ENCODE data around the gene STK33.
"Not testable (repeated sequence)": the region's sequence is repeated elsewhere in the genome, so short reads cannot be mapped to it uniquely, and the experiment has no call there.

Gene STK33

DNA sequence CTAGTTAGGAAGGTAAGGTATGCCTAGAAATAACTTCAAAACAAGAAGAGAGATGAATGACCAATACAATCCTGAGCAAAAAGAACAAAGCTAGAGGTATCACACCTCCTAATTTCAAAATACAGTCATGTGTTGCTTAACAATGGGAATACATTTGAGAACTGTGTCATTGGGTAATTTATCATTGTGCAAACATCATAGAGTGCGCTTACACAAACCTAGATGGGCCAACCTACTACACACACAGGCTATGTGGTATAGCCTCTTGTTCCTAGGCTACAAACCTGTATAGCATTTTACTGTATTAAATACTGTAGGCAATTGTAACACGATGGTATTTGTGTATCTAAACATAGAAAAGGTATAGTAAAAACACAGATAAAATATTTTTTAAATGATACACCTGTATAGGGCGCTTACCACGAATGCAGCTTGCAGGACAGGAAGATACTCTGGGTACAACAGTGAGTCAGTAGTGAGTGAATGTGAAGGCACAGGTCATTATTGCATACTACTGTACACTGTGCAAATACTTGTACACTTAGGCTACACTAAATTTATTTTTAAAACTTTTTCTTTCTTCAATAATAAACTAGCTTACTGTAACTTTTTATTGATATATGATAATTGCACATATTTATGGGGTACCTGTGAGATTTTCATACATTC lies 48.2 kb downstream of the STK33 start:
- DNase-seq (ENCODE audit: low read depth in 2 of 2, low spot score in 1 of 2): no peak

DNA sequence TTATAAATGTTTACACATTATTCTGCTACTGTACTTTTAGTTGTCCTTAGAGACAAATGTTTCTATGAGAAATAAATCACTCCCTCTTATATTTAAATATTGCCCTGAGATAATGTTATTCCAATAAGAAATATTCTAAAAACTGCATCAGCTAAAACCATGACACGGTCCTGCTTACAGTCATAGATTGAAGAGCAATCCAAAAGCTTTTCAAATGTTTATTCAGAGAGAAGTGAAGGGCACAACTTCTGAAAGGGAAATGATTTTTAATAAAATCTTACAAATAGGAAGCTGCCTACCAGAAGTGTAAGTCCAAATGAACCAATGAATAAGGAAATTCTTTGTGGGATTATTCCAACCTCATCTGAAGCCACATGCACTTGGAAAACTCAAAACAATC lies 49.2 kb downstream of the STK33 start:
- no peak for DNase-seq (ENCODE audit: low read depth in 2 of 2, low spot score in 1 of 2)

DNA sequence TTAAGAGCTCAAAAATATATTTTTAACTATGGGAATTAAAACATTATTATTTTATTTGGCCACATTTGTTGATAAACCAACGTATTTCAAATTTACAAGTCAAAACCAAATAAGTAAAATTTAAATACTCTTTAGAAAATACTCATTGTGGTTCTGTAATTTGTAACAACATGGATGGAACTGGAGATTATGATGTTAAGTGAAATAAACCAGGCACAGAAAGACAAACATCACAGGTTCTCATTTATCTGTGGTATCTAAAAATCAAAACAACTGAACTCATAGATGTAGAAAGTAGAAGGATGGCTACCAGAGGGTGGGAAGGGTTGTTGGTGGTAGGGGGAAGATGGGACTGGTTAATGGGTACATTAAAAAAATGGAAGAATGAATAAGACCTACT lies 50.8 kb downstream of the STK33 start:
- DNase-seq (ENCODE audit: low read depth in 2 of 2, low spot score in 1 of 2): no peak

DNA sequence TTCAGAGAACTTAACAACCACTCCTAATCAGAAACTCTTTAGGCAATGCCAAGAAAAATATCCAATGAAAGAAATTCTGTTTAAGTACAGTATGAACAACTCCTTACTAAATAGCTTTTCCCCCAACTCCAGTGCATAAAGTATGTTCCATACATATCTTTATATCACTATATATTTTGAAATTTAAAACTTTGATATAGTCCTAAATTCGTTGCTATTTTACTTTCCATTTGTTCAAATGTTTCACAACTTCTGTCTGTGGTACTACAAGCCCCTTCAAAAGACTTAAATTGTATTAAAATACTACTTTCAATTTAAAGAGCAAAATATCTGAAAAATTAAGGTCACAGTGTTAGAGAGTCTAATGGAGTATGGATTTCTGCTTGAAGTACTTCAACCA lies 52.6 kb downstream of the STK33 start:
- no peak for DNase-seq (ENCODE audit: low read depth in 2 of 2, low spot score in 1 of 2)

DNA sequence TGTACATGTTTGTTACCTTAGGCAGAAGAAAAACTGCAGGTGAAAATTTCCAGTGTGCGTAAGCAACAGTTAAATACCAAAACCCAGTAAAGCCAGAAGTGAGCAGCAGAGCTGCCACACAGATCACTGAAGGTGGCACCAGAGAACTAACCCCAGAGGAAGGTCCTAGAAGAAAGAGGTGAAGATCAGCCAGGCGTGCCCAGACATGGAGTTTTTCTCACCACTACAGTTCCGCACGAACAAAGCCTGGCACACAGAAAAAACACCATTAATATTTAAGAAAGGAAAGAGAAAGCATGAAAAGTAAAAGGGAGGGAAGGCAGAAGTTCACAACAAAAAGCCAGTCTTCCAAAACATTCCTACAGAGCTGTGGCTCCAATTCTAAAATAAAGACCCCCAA lies 60.7 kb downstream of the STK33 start:
- DNase-seq (ENCODE audit: low read depth in 2 of 2, low spot score in 1 of 2): no peak

DNA sequence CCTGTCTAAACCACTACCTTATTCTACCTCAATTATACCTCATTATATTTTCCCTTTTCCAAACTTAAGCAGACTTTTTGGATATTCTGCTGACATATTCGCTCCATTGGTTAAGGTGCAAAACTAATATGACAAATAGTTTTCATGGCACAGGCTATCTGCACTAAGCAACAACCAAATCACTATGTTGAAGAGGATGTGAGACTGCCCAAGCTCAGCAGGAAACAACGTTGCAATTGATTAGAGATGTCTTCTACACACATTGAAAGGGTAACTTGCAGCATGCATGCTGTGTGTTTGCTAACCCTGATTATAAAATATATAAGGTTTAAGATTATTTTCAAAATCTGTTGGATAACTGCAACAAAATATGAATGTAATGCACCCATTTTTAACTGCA lies 61.6 kb downstream of the STK33 start:
- no peak for DNase-seq (ENCODE audit: low read depth in 2 of 2, low spot score in 1 of 2)

DNA sequence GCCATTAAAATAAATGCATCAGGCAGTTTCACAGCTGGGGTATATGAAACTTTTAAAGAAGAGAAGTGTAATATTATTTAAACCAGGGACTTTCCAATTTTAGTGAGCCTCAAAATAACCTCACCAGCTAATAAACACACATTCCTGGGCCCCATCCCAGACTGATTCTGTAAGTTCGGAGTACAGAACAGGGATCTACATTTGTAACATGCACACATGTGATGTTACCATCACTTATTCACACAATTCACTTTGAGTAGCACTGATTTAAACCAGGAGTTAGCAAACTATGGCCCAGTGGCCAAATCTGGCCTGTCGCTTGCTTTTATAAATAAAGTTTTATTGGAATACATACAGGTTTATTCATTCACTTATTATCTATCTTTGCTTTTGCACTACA lies 62.0 kb downstream of the STK33 start:
- no peak for DNase-seq (ENCODE audit: low read depth in 2 of 2, low spot score in 1 of 2)

DNA sequence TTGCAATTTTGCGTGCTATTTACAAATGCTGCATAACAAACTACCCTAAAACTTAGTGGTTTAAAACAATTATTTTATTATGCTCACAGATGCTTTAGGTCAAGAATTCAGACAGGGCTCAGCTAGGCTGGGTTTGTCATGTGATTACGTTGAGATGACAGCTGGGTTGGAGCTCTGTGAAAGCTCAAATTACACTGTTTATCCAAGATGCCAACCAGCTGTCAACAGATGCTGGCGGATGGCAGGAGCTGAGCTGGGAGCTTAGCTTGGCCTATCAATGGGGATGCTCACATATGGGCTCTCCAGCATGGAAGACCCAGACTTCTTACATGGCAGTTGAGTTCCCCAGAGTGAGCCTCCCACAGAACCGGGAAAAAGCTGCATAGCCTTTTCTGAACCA lies 62.7 kb downstream of the STK33 start:
- DNase-seq (ENCODE audit: low read depth in 2 of 2, low spot score in 1 of 2): no peak

DNA sequence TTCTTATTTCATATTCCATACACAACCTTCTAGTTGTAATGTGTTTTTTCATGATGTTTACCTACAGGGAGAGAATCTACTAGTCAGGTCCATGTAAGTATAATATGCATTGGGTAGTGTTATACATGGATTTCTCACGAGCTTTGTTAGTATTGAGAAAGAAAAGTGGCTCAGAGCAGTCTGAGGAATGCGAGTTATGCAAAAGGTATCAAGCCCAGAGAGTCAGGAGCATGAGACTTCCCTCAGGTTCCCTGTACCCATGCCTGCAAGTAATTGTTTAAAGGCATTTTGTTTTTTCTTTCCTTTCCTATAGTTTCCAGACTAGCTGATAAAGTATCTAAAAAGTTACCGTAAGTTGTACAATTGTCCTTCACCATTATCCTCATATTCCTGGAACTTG lies 66.1 kb downstream of the STK33 start:
- no peak for DNase-seq (ENCODE audit: low read depth in 2 of 2, low spot score in 1 of 2)

DNA sequence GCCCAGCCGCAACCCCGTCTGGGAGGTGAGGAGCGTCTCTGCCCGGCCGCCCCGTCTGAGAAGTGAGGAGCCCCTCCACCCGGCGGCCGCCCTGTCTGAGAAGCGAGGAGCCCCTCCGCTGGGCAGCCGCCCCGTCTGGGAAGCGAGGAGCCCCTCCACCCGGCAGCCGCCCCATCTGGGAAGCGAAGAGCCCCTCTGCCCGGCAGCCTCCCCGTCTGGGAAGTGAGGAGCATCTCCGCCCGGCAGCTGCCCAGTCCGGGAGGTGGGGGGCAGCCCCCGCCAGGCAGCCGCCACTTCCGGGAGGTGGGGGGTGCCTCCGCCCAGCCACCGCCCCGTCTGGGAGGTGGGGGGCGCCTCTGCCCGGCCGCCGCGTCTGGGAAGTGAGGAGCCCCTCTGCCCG lies 70.6 kb downstream of the STK33 start:
- DNase-seq (ENCODE audit: low read depth in 2 of 2, low spot score in 1 of 2): no peak

DNA sequence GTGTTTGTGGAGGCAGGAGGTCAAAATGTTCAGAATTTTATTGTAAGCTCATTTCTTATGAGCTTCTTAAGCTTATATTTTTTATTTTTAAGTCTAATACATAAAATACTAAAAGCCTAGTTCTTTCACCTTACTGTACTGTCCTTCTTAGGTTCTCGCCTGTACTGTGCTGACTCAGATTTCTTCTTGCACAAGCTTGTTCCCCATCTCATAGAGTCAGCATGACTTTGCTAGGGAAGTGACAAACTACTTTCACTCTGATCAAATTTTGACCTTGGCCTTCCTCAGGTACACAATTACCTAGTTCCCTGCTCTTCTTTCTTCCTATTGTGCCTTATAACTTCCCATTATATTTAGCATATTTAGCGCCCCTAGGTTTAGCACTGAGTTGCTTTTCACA lies 81.5 kb downstream of the STK33 start:
- no peak for DNase-seq (ENCODE audit: low read depth in 2 of 2, low spot score in 1 of 2)

DNA sequence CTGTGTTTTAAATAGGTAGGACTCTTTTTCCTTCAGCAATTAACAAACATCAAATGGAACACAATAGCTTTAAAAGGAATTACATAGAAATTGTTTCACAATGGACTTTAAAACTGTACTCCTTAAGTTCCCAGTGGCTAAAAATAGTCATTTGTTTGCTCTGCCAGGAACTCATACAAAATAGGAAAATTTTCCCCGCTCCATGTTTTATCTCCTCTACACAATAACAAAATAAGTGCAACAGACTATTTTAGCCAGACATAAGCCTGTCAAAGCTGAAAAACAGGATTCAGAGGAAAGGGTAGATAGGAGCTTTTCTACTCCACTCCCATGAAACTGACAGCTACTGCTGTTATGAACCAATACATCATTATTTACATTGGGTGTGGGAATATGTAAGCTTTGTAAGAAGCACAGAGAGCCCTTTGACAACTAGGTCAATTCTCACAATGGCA lies 90.1 kb downstream of the STK33 start:
- DNase-seq (ENCODE audit: low read depth in 2 of 2, low spot score in 1 of 2): no peak

DNA sequence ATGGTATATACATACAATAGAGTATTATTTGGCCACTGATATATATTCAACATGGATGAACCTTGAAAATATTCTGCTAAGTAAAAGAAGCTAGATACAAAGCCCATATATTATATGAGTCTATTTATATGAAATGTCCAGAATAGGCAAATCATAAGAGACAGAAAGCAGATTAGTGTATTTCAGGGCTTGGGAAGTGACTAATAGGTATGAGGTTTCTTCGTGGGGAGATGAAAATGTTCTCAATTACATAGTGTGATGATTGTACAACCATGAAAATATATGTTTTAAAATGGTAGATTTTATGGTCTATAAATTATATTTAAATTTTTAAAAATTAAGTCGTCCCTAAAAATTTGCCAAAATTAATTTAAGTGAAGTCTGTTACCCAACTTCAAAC lies 92.2 kb downstream of the STK33 start:
- no peak for DNase-seq (ENCODE audit: low read depth in 2 of 2, low spot score in 1 of 2)

DNA sequence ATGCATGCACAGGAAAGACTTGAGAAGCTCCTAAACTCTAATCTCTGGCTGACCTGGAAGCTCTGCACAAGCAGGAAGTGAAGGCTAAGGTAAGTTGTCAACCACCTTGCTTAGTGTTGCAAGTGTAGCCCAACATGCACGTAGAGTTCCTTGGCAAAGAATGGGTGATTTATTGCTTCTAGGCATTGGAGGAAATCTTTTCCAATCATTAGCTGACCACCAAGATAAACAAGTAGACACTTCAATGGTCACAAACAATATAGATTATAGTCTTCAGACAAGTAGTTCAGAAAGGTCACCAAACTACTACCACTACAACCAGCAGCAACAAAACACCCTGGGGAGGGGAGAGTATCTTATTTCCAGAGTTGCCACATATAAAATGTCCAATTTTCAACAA lies 105.6 kb downstream of the STK33 start:
- no peak for DNase-seq (ENCODE audit: low read depth in 2 of 2, low spot score in 1 of 2)

DNA sequence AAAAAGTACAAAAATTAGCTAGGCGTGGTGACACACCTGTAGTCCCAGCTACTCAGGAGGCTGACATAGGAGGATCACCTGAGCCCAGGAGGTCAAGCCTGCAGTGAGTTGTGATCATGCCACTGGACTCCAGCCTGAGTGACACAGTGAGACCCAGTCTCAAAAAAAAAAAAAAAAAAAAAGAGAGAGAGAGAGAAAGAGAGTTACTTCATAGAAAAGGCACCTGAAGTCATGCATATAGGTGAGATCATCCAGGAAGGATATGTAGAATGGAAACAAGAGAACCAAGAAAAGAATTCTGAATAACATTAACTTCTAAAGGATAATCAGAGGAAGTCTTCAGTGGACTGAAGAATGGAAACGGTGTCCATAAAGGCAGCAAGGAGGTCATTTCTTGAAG lies 106.8 kb downstream of the STK33 start:
- DNase-seq (ENCODE audit: low read depth in 2 of 2, low spot score in 1 of 2): no peak

DNA sequence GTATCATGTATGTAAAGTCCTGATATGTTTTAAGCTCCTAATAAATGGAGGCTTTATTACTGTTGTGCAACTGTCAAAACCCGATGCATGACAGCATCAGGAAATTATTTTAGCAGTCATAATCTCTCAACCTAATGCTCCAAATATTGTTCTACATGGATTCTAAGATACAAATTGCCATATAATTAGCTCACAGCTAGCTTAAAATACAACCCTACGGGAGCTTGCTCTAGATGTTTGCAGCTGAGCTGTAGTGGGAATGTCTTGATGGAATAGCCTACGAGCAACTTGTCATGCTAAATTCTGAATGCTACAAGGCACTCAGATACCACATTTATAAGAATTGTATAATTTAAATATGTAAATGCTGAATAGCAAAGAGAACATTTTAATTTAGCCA lies 109.8 kb downstream of the STK33 start:
- DNase-seq (ENCODE audit: low read depth in 2 of 2, low spot score in 1 of 2): no peak

DNA sequence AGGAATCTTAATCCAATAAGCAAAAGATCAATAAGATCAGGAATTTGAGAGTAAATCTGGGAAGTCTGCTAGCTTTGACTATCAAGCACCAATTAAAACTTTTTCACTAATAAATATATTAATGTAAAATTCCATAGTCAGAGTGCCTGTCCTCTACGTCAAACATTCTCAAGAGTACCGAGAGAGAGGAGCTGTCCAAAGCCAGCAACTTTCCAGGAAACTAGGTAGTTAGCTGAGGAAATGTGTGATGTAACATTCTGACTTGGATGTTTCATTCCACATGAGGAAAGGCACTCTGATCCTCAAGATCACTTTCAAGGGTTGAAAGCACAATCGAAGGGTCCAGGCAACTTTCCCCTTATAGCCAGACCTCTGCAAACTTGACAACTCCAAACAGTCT lies 113.2 kb downstream of the STK33 start:
- no peak for DNase-seq (ENCODE audit: low read depth in 2 of 2, low spot score in 1 of 2)

DNA sequence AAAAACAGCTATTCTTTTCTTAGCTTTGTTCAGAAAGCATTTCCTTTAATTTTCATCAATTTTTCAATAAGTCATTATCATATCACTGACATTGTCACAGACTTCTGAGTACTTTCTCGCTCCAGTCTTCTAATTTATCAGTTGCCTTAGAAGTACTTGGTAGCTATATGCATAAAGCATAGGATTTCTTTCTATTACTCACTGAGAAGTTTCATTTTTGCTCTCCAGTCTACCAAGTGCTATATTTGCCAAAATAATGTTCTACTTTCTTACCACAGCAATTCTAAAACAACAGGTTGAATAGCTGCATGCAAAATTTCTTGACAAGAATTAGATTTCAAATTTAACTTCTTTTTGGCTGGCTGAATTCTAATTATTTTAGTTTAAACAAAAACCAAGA lies 116.3 kb downstream of the STK33 start:
- DNase-seq (ENCODE audit: low read depth in 2 of 2, low spot score in 1 of 2): no peak

DNA sequence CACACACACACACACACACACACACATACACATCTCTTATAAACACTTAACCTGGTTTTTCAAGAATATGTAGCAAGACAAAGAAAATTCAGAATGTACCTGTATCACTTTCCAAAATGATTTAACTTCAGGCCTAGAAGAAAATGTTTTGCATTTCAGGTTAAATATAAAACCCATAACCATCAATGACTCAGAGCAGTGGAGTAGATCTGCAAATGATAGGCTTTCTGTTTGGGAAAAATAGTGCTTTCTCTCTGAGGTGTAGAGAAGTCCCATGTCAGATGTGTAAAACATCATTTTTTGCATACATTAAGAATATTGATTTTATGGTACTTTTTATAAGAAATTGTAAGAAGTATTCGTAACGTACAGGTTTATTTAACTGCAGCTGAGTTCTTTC lies 116.9 kb downstream of the STK33 start:
- DNase-seq (ENCODE audit: low read depth in 2 of 2, low spot score in 1 of 2): no peak

DNA sequence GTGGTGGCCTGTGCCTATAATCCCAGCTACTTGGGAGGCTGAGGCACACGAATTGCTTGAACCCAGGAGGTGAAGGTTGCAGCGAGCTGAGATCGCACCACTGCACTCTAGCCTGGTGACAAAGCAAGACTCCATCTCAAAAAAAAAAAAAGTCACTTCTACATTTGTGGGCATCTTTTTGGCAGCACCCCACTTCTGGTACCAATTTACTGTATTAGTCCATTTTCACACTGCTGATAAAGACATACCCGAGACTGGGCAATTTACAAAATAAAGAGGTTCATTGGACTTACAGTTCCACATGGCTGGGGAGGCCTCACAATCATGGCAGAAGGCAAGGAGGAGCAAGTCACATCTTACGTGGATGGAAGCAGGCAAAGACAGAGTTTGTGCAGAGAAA lies 126.2 kb downstream of the STK33 start:
- DNase-seq (ENCODE audit: low read depth in 2 of 2, low spot score in 1 of 2): not testable (repeated sequence)

DNA sequence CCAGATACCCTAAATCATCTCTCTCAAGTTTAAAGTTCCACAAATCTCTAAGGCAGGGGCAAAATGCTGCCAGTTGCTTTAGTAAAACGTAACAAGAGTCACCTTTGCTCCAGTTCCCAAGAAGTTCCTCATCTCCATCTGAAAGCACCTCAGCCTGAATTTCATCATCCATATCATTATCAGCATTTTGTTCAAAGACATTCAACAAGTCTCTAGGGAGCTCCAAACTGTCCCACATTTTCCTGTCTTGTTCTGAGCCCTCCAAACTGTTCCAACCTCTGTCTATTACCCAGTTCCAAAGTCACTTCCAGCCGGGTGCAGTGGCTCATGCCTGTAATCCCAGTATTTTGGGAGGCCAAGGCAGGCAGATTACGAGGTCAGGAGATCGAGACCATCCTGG lies 126.7 kb downstream of the STK33 start:
- not testable (repeated sequence) for DNase-seq (ENCODE audit: low read depth in 2 of 2, low spot score in 1 of 2)

DNA sequence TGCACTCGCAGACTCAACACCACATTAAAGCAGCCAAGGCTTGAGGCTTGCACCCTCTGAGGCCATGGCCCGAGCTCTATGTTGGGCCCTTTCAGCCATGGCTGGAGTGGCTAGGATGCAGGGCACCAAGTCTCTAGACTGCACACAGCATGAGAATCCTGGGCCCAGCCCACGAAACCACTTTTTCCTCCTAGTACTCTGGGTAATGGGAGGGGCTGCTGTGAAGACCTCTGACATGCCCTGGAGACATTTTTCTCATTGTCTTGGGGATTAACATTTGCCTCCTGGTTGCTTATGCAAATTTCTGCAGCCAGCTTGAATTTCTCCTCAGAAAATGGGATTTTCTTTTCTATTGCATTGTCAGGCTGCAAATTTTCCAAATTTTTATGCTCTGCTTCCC lies 127.1 kb downstream of the STK33 start:
- DNase-seq (ENCODE audit: low read depth in 2 of 2, low spot score in 1 of 2): not testable (repeated sequence)

DNA sequence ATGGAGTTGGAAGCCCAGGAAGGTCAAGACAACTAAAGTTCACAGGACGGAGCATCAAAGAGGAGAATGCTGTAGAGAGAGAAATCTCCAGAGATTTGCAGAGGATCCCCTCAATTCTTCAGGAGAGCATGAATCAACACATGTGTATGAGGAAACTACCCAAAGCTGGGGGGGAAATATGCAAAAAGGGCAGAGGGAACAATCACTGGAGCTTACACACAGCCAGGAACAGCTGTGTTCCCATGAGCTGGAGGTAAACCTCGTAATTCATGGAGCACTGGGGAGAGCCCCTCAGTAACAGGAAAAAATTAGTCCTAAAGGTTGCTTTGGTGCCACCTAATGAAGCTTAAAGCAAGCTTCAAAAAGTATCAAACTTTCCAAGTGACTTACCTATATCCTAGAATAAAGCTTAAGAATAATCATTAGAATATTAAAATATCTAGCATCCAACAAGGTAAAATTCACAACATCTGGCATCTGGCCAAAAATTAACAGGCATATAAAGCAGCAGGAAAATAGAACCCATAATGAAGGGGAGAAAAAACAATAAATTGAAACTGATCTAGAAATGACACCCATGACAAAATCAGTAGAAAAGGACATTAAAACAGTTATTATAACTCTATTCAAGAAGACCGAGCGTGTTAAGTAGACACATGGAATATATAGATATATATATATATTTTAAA lies 134.2 kb downstream of the STK33 start:
- no peak for DNase-seq (ENCODE audit: low read depth in 2 of 2, low spot score in 1 of 2)
